DND-41 (cell line): ENCODE measurements around the gene XIAP.

Experiments used
- ATAC-seq: fragments of 200-7000 bp; cut with Tn5 transposase; 3 replicates; pipeline ENCODE4 v1.9.1; 2021; ENCODE audit warnings: low read depth; ENCODE audit not compliant: insufficient read depth
- DNase-seq: peaks from one replicate; pipeline ENCODE4 v3.0.0-alpha.2; 2020
- H2AFZ ChIP-seq: 2 replicates; pipeline ENCODE4 v1.6.0; 2012; ENCODE audit warnings: low read depth, low read length
- H3K27ac ChIP-seq: 2 replicates; pipeline ENCODE4 v1.5.1; 2012; ENCODE audit warnings: low read length, inconsistent platforms
- H3K27me3 ChIP-seq: fragments of 200-600 bp; sonication (generic); 2 replicates; pipeline ENCODE4 v1.6.0; 2012; ENCODE audit warnings: low read length, mild to moderate bottlenecking, inconsistent platforms; ENCODE audit not compliant: insufficient read depth, poor library complexity
- H3K36me3 ChIP-seq: 2 replicates; pipeline ENCODE4 v1.5.1; 2012; ENCODE audit warnings: low read length, inconsistent platforms; ENCODE audit not compliant: insufficient read depth
- H3K4me1 ChIP-seq: 2 replicates; pipeline ENCODE4 v1.5.1; 2012; ENCODE audit warnings: mild to moderate bottlenecking, low read length; ENCODE audit not compliant: insufficient read depth
- H3K4me2 ChIP-seq: 2 replicates; pipeline ENCODE4 v1.6.0; 2012; ENCODE audit warnings: mild to moderate bottlenecking, moderate library complexity, low read length, inconsistent platforms; ENCODE audit not compliant: insufficient read depth
- H3K4me3 ChIP-seq, 2 experiments: fragments of 200-600 bp in 1 of 2; shearing (Covaris generic) in 1 of 2; 2 replicates each; pipeline ENCODE4 v1.5.1; 2012 to 2016; ENCODE audit warnings: inconsistent platforms in 2 of 2, low read length in 2 of 2, mild to moderate bottlenecking in 2 of 2, low read depth in 1 of 2, moderate library complexity in 1 of 2
- H3K79me2 ChIP-seq: 2 replicates; pipeline ENCODE4 v1.6.0; 2012; ENCODE audit warnings: low read length, inconsistent platforms; ENCODE audit not compliant: insufficient read depth
- H3K9ac ChIP-seq: 2 replicates; pipeline ENCODE4 v1.6.0; 2012; ENCODE audit warnings: low read depth, mild to moderate bottlenecking, inconsistent platforms, low read length, moderate library complexity
- H3K9me3 ChIP-seq: 2 replicates; pipeline ENCODE4 v1.5.1; 2012; ENCODE audit warnings: low read length, moderate library complexity, mild to moderate bottlenecking, inconsistent platforms; ENCODE audit not compliant: insufficient read depth, severe bottlenecking
- H4K20me1 ChIP-seq: 2 replicates; pipeline ENCODE4 v1.6.0; 2012; ENCODE audit warnings: low read length; ENCODE audit not compliant: insufficient read depth
- EZH2 ChIP-seq: IDR thresholded peaks from 3 replicates; pipeline ENCODE4 v1.6.1; 2012; ENCODE audit warnings: borderline replicate concordance, low read depth, mild to moderate bottlenecking, moderate library complexity, low read length, inconsistent platforms; ENCODE audit not compliant: severe bottlenecking
- TF ChIP-seq, protein P1 (sequence below): IDR thresholded peaks from 2 replicates; pipeline ENCODE4 v1.5.1; 2012; ENCODE audit warnings: borderline replicate concordance, low read length, moderate library complexity, mild to moderate bottlenecking; ENCODE audit not compliant: poor library complexity, severe bottlenecking; ENCODE audit errors: extremely low read depth

Gene XIAP

DNA sequence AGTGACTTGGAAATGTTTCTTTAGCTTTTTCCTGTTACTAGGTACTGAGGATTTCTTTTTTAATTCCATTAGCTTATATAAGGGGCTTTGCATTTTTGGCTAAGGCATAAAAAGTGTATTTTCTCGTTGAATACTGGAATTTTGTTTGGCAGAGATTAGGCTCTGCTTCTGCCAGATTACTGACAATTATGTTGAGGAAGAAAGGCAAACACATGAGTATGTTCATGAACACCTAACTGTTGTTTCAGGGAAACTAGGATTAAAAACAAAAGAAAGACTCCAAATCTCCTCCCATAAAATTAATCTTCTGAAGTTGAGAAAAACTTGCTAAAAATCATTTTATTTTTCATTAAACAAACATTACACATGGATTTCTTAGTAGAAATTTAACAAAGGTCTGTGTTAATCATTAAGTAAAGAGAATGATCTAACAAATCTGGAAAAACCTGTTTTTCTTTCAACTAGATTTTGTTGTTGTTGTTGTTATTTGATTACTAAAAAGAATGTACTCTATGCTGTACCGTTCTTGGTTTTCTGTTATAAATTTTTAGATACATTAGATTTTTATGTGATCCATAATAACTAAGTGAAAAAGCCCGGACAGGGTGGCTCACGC is 58.4 kb downstream of the XIAP start:
- Histone ChIP-seq H3K36me3 (no peaks in the 10 kb centered on the region), H3K27me3 (no peaks in the 10 kb centered on the region), H4K20me1 (no peaks in the 10 kb centered on the region), H3K9me3 (no peaks in the 10 kb centered on the region), H3K79me2 (no peaks in the 10 kb centered on the region), H3K27ac (no peak overlapping the region), H3K4me2 (no peak overlapping the region), H2AFZ (no peak overlapping the region), H3K4me1 (no peaks in the 10 kb centered on the region), H3K4me3 (no peak overlapping the region), H3K9ac (no peak overlapping the region)
- ATAC-seq, result no peak
- TF ChIP-seq, protein P1, sequence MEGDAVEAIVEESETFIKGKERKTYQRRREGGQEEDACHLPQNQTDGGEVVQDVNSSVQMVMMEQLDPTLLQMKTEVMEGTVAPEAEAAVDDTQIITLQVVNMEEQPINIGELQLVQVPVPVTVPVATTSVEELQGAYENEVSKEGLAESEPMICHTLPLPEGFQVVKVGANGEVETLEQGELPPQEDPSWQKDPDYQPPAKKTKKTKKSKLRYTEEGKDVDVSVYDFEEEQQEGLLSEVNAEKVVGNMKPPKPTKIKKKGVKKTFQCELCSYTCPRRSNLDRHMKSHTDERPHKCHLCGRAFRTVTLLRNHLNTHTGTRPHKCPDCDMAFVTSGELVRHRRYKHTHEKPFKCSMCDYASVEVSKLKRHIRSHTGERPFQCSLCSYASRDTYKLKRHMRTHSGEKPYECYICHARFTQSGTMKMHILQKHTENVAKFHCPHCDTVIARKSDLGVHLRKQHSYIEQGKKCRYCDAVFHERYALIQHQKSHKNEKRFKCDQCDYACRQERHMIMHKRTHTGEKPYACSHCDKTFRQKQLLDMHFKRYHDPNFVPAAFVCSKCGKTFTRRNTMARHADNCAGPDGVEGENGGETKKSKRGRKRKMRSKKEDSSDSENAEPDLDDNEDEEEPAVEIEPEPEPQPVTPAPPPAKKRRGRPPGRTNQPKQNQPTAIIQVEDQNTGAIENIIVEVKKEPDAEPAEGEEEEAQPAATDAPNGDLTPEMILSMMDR, result no peak
- TF ChIP-seq EZH2, result no peak
- DNase-seq, result no peak

DNA sequence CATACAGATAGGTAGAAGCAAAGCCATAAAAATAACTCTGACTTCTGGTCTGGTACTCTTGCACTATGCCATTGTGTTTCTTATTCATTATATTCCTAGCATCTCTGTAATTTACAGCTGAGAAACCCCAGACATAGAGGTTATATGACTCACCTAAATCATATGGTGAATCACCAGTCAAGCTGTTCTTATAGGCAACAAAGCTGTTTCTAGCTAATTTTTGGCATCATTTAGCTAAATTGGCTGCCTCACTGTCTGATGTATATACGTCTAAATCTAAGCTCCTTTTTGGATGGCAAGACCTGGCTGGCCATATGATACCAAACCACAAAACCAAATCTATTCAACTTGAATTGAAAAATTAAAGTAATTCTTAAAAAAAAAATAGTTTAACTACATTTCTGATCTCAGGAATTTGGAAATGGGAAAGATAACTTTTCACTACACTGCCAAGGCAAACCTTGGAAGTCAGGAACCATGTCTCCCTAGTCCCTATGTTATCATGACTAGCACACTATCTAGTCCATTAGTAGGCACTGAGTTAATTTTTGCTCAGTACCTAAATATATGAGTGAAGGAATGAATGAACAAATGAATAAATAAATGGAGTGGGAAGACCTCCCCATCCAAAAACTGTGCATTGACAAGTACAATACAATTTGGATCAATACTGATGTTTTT is 60.4 kb downstream of the XIAP start:
- DNase-seq (no peak), ATAC-seq (no peak)
- no peaks in the 10 kb centered on the region for H4K20me1 ChIP-seq
- no peak overlapping the region for H2AFZ ChIP-seq
- no peak overlapping the region for H3K9ac ChIP-seq
- H3K9me3 ChIP-seq, result no peaks in the 10 kb centered on the region
- H3K4me2 ChIP-seq, result no peak overlapping the region
- no peak overlapping the region for H3K4me3 ChIP-seq
- H3K4me1 ChIP-seq, result no peaks in the 10 kb centered on the region
- no peaks in the 10 kb centered on the region for H3K36me3 ChIP-seq
- H3K27me3 ChIP-seq, result no peaks in the 10 kb centered on the region
- H3K79me2 ChIP-seq, result no peaks in the 10 kb centered on the region
- TF ChIP-seq, protein P1, result no peak
- no peak for TF ChIP-seq EZH2
- no peak overlapping the region for H3K27ac ChIP-seq

DNA sequence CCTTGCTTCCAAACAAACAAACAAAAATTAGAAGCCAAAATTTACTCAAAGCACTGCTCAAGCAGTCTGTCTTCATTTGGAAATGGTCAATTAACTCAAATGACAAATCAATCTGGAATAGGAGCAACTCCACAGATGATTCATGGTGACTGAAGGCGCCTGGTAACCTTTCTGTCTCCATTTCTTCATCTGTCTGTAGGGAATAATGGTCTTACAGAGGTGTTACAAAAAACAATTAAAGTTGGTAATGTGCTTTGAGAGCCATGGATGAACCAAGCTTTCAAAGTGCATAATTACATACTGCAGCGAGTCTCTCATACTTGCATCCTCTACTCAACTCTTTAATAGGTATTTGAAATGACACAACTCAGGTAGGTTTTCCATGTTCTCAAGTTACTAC is 63.4 kb downstream of the XIAP start:
- DNase-seq (no peak), ATAC-seq (no peak)
- H2AFZ ChIP-seq, result no peak overlapping the region
- no peak overlapping the region for H3K4me3 ChIP-seq
- H4K20me1 ChIP-seq, result no peaks in the 10 kb centered on the region
- TF ChIP-seq, protein P1, result no peak
- no peak for TF ChIP-seq EZH2
- no peaks in the 10 kb centered on the region for H3K9me3 ChIP-seq
- H3K27ac ChIP-seq, result no peak overlapping the region
- H3K4me2 ChIP-seq, result no peak overlapping the region
- no peak overlapping the region for H3K9ac ChIP-seq
- H3K27me3 ChIP-seq, result no peaks in the 10 kb centered on the region
- no peaks in the 10 kb centered on the region for H3K79me2 ChIP-seq
- no peaks in the 10 kb centered on the region for H3K36me3 ChIP-seq
- no peaks in the 10 kb centered on the region for H3K4me1 ChIP-seq
